HEK293T (cell line): ENCODE data around the gene INPP5A.

ENCODE experiments used
- BHLHE40 ChIP-seq: fragments of 450-650 bp; IDR thresholded peaks from 2 replicates; pipeline ENCODE4 v1.6.1; 2016; ENCODE audit warnings: mild to moderate bottlenecking, moderate library complexity, borderline replicate concordance
- ELF4 ChIP-seq: fragments of 450-650 bp; IDR thresholded peaks from 2 replicates; pipeline ENCODE4 v1.6.1; 2017; ENCODE audit warnings: antibody characterized with exemption
- FOXK2 ChIP-seq: fragments of 450-650 bp; IDR thresholded peaks from 2 replicates; pipeline ENCODE4 v1.6.1; 2016; ENCODE audit warnings: mild to moderate bottlenecking
- FOXM1 ChIP-seq: fragments of 450-650 bp; IDR thresholded peaks from 2 replicates; pipeline ENCODE4 v1.6.1; 2017; ENCODE audit warnings: mild to moderate bottlenecking, borderline replicate concordance
- HDGF ChIP-seq: fragments of 450-650 bp; IDR thresholded peaks from 2 replicates; pipeline ENCODE4 v1.6.1; 2017; ENCODE audit warnings: antibody characterized with exemption, borderline replicate concordance
- LEF1 ChIP-seq: fragments of 450-650 bp; IDR thresholded peaks from 2 replicates; pipeline ENCODE4 v1.6.1; 2017; ENCODE audit warnings: mild to moderate bottlenecking, borderline replicate concordance
- NFRKB ChIP-seq: fragments of 450-650 bp; IDR thresholded peaks from 2 replicates; pipeline ENCODE4 v1.6.1; 2016; ENCODE audit warnings: mild to moderate bottlenecking, moderate library complexity
- PKNOX1 ChIP-seq: fragments of 450-650 bp; IDR thresholded peaks from 2 replicates; pipeline ENCODE4 v1.6.1; 2016
- SP1 ChIP-seq: fragments of 450-650 bp; IDR thresholded peaks from 2 replicates; pipeline ENCODE4 v1.6.1; 2017

- no peak for TF ChIP-seq BHLHE40
- TF ChIP-seq NFRKB, result no peak
- TF ChIP-seq FOXM1, result no peak
- no peak for TF ChIP-seq ELF4
- no peak for TF ChIP-seq LEF1
- TF ChIP-seq SP1, result no peak
- TF ChIP-seq FOXK2, result no peak
- no peak for TF ChIP-seq PKNOX1
- no peak for TF ChIP-seq HDGF
Measured at GRCh38 chr10:132548106-132548823, 10.7 kb downstream of the INPP5A start.
